Measurements from ENCODE around the gene PAQR3.

DNA sequence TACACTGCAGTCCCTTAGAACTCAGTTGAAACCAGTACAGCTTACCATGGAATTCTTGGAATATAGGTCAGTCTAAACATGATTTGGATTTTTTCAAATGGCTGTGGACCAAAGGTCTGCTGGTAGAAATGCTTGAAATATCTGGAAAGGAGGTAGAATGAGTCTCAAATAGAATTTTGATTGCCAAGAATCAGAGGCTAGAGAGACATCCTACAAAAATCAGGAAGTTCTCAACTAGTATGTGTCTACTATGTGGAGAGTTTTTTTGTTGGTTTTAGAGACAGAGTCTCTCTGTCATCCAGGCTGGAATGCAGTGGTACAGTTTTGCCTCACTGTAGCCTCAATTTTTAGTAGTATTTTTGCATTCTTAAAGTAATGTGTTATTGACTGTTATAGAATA lies 53.6 kb downstream of the PAQR3 start:
- TF ChIP-seq, protein P1, sequence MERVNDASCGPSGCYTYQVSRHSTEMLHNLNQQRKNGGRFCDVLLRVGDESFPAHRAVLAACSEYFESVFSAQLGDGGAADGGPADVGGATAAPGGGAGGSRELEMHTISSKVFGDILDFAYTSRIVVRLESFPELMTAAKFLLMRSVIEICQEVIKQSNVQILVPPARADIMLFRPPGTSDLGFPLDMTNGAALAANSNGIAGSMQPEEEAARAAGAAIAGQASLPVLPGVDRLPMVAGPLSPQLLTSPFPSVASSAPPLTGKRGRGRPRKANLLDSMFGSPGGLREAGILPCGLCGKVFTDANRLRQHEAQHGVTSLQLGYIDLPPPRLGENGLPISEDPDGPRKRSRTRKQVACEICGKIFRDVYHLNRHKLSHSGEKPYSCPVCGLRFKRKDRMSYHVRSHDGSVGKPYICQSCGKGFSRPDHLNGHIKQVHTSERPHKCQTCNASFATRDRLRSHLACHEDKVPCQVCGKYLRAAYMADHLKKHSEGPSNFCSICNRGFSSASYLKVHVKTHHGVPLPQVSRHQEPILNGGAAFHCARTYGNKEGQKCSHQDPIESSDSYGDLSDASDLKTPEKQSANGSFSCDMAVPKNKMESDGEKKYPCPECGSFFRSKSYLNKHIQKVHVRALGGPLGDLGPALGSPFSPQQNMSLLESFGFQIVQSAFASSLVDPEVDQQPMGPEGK (CRISPR knock-in tag; IDR thresholded peaks at IDR 0.05; ENCODE audit: borderline replicate concordance), result no peak
- TF ChIP-seq, protein P2, sequence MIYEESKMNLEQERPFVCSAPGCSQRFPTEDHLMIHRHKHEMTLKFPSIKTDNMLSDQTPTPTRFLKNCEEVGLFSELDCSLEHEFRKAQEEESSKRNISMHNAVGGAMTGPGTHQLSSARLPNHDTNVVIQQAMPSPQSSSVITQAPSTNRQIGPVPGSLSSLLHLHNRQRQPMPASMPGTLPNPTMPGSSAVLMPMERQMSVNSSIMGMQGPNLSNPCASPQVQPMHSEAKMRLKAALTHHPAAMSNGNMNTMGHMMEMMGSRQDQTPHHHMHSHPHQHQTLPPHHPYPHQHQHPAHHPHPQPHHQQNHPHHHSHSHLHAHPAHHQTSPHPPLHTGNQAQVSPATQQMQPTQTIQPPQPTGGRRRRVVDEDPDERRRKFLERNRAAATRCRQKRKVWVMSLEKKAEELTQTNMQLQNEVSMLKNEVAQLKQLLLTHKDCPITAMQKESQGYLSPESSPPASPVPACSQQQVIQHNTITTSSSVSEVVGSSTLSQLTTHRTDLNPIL (CRISPR knock-in tag; IDR thresholded peaks at IDR 0.05; ENCODE audit: low read depth), result no peak
- no peak for TF ChIP-seq ZNF8 (CRISPR knock-in tag; IDR thresholded peaks at IDR 0.05)

Data from SK-N-SH treated with all-trans-retinoic acid at 6 μM for 48 hours (cell line).